Upper lobe of right lung (tissue), 1 donor: Measurements from ENCODE around the gene SLC37A2. TPM values are rescaled to one million over a fixed set of nuclear protein-coding genes. Genes with fewer than 3 reads are reported as not detected.

Experiments used
- ATAC-seq: fragments of 200-7000 bp; cut with Tn5 transposase; one replicate; pipeline ENCODE4 v1.9.1; 2020; ENCODE audit warnings: mild to moderate bottlenecking, moderate library complexity
- DNase-seq: peaks from one replicate; pipeline ENCODE4 v3.0.0-alpha.2; 2020
- H3K27ac ChIP-seq: fragments of 200-600 bp; one replicate; pipeline ENCODE4 v1.8.0; 2022
- H3K27me3 ChIP-seq: fragments of 200-600 bp; one replicate; pipeline ENCODE4 v1.8.0; 2022; ENCODE audit warnings: mild to moderate bottlenecking
- H3K36me3 ChIP-seq: fragments of 200-600 bp; one replicate; pipeline ENCODE4 v1.8.0; 2022
- H3K4me1 ChIP-seq: fragments of 200-600 bp; one replicate; pipeline ENCODE4 v1.8.0; 2022
- H3K4me3 ChIP-seq: fragments of 200-600 bp; one replicate; pipeline ENCODE4 v1.8.0; 2022; ENCODE audit warnings: mild to moderate bottlenecking
- H3K9me3 ChIP-seq: fragments of 200-600 bp; one replicate; pipeline ENCODE4 v1.8.0; 2022
- intact Hi-C: fragments of 100-400 bp; cut with DNase I; formaldehyde crosslinking; loops from one replicate; pipeline ENCODE4 v1.11.0; 2022
- total RNA-seq: library from RNA; stranded (reverse); fragmentation: NEBNext Ultra II Directional; extraction: Animal tissue kit (Norgen Biotek cat#: 25700); gene quantifications from one replicate; pipeline ENCODE4 v1.2.1, GENCODE V29; 2021
- TF ChIP-seq, protein P1 (sequence below): fragments of 200-600 bp; IDR thresholded peaks from one replicate; pipeline ENCODE4 v1.8.0; 2022; ENCODE audit warnings: antibody characterized with exemption
- donor health status: DM: no; HTN: yes; CAD: no; lungs with severe emphysema.

SLC37A2 gene
- total RNA-seq, 1 donor from 2014 or later: 25.1 TPM

DNA sequence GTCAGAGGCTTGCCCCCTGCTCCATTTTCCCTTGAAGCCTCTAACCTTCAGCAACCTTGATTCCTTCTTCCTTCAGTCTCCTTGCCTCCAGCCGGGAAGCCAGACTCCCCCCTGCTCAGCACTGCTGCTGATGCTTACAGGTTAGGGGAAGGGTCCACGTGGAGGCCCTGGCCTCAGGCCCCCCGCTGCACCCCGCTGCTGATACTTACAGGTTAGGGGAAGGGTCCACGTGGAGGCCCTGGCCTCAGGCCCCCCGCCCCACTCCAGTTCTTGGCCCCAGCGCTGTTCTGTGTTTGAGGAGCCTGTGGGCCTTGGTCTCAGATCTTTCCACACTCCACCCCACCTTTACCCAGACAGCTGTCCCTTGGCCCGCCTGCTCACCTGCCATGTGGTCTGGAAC is 75.9 kb downstream of the SLC37A2 start:
- H3K9me3 ChIP-seq: no peaks in the 10 kb centered on the region
- no peak for ATAC-seq
- TF ChIP-seq, protein P1, sequence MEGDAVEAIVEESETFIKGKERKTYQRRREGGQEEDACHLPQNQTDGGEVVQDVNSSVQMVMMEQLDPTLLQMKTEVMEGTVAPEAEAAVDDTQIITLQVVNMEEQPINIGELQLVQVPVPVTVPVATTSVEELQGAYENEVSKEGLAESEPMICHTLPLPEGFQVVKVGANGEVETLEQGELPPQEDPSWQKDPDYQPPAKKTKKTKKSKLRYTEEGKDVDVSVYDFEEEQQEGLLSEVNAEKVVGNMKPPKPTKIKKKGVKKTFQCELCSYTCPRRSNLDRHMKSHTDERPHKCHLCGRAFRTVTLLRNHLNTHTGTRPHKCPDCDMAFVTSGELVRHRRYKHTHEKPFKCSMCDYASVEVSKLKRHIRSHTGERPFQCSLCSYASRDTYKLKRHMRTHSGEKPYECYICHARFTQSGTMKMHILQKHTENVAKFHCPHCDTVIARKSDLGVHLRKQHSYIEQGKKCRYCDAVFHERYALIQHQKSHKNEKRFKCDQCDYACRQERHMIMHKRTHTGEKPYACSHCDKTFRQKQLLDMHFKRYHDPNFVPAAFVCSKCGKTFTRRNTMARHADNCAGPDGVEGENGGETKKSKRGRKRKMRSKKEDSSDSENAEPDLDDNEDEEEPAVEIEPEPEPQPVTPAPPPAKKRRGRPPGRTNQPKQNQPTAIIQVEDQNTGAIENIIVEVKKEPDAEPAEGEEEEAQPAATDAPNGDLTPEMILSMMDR: no peak
- no peak overlapping the region for H3K27ac ChIP-seq
- H3K36me3 ChIP-seq: no peaks in the 10 kb centered on the region
- intact Hi-C loops: no loop called here
- no peak for DNase-seq
- peaks cover 2% of the 10 kb centered on the region for H3K27me3 ChIP-seq
- H3K4me3 ChIP-seq: no peak overlapping the region
- peaks cover 6% of the 10 kb centered on the region for H3K4me1 ChIP-seq

- intact Hi-C loops: no loop called here
- DNase-seq: no peak
- no peak overlapping the region for H3K27ac ChIP-seq
- TF ChIP-seq, protein P1: no peak
- no peaks in the 10 kb centered on the region for H3K9me3 ChIP-seq
- peaks cover 6% of the 10 kb centered on the region for H3K4me1 ChIP-seq
- no peak for ATAC-seq
- H3K4me3 ChIP-seq: no peak overlapping the region
- peaks cover 5% of the 10 kb centered on the region for H3K27me3 ChIP-seq
- H3K36me3 ChIP-seq: no peaks in the 10 kb centered on the region
Observed at GRCh38 chr11:125139778-125140177, 76.7 kb downstream of the SLC37A2 start.

Other genes starting within 250 kb of the SLC37A2 start
- 12.6 TPM for gene ROBO3, start 197.9 kb upstream of the SLC37A2 start, total RNA-seq
- 75.0 TPM for gene ROBO4, start 165.4 kb upstream of the SLC37A2 start, total RNA-seq
- not detected for gene HEPN1, start 144.1 kb upstream of the SLC37A2 start, total RNA-seq
- gene HEPACAM, start 127.3 kb upstream of the SLC37A2 start, total RNA-seq: 0.14 TPM
- 1.5 TPM for gene CCDC15, start 109.1 kb upstream of the SLC37A2 start, total RNA-seq
- gene TMEM218, start 48.3 kb downstream of the SLC37A2 start, total RNA-seq: 19.0 TPM
- gene PKNOX2, start 101.4 kb downstream of the SLC37A2 start, total RNA-seq: 17.8 TPM